GM19025 (cell line): ENCODE results near the gene PIH1D1.
"Not testable (repeated sequence)": the region's sequence is repeated elsewhere in the genome, so short reads cannot be mapped to it uniquely, and the experiment has no call there.

Experiments used
- ATAC-seq: cut with Tn5 transposase; IDR thresholded peaks from one replicate; pipeline ENCODE4 v1.9.1; 2021; ENCODE audit warnings: mild to moderate bottlenecking, low read depth, moderate library complexity; ENCODE audit not compliant: unreplicated experiment

Gene PIH1D1

GRCh38 chr19:49458567-49458903, 6.9 kb upstream of the PIH1D1 start:
- ATAC-seq = no peak

GRCh38 chr19:49456326-49456725, 4.7 kb upstream of the PIH1D1 start:
- no peak for ATAC-seq

DNA sequence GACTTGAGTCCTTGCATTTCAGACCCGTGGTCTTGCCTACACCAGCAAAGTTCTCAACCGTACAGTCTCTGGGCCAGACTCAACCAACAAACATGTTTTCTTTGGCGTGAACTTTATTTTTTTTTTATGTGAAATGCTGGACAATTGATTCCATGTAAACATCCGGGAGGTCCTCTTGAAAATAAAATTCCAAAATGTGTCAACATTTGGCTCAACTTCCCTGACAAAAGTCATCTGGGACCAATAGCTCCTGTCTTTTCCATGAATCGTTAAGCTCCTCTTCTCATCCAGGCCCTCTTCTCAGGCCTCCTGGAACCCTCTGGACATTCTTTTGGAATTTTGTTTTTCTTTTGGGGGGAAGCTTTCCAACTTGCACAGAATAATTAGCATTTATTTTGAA, 4.2 kb upstream of the PIH1D1 start:
- ATAC-seq = no peak

DNA sequence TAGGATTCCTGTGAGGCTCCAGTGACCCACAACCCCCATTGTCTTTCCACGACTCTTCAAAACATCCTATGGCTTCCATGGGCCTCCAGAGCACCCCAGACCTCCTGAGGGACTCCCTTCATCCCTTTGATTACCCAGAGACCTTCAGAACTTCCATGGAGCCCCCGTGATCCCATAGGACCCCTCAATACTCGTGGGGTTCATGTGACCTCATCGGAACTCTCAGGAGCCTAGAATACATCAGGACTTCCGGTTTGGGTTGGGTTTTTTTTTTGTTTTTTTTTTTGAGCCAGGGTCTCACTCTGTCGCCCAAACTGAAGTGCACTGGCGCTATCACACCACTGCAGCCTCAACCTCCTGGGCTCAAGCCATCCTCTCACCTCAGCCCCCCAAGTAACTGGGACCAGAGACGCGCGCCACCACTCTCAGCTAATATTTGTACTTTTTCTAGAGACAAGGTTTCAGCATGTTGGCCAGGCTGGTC, 2.2 kb upstream of the PIH1D1 start:
- ATAC-seq = no peak

DNA sequence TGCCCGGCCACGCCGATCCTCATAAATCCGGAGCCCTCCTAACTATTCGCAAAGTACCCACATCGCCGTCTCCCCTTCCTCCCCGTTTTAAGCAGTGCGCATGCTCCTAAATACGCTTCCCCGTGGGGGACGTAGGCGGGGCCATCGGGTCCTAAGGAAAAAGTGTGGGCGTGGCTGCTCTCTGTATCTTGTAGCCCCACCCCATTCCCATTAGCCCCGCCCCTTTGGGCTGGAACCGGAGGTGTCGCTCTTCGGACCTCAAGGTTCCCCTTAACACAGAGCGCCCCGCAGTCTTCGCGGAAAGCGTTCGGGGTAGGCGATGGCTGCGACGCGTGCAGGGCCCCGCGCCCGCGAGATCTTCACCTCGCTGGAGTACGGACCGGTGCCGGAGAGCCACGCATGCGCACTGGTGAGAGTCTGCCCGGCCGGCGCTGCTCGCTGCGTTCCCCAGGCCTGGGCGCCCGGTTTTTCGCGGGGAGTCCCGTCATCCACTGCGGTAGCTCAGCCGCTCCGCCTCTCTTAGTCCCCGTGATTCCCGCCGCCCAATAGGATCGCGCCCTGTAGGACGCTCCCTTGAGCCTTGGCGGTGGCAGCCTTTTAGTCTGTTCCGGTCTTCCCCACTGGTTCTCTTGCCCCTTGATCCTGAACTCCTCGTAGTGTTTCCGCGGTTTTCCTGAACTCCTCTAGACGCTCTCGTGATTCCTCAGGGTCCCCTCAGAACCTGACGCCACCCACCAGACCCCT, 1.6 kb upstream of the PIH1D1 start, which contains the start of gene ALDH16A1:
TSS of gene ALDH16A1 (plus strand) at position 213 of the 744 bp plus-strand sequence. CDS start at position 320, 107 bp downstream.
- ATAC-seq = peak; percentile 74

DNA sequence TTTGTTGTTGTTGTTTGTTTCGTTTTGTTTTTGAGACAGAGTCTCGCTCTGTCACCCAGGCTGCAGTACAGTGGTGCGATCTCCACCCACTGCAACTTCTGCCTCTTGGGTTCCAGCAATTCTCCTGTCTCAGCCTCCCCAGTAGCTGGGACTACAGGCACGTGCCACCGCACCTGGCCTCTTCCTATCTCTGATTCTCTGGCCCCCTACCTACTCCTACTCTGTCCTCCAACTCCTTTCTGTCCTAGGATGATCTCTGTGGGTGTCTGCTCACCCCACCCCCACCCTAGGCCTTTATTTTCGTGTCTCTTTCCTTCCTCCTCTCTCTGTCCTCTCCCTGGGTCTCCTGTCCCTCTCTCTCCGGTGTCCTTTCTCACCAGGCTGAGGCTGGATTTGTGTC, 1.2 kb downstream of the PIH1D1 start:
- no peak for ATAC-seq

DNA sequence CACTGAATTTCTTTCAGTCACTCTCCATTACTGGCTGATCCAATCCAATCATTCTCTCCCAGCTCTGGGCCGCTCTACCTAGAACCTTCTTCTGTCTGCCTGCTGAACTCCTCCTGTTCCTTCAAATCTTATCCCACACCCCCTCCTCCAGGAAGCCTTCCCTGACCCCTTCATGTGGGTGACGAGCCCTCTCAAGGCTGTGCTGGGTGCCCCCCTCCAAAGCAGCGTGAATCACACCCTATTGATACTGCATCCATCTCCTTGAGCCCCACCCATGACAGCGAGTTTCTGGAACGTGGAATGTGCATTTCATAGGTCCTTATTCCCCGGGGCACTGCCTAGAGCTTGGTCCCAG, 3.2 kb downstream of the PIH1D1 start:
- ATAC-seq = no peak

DNA sequence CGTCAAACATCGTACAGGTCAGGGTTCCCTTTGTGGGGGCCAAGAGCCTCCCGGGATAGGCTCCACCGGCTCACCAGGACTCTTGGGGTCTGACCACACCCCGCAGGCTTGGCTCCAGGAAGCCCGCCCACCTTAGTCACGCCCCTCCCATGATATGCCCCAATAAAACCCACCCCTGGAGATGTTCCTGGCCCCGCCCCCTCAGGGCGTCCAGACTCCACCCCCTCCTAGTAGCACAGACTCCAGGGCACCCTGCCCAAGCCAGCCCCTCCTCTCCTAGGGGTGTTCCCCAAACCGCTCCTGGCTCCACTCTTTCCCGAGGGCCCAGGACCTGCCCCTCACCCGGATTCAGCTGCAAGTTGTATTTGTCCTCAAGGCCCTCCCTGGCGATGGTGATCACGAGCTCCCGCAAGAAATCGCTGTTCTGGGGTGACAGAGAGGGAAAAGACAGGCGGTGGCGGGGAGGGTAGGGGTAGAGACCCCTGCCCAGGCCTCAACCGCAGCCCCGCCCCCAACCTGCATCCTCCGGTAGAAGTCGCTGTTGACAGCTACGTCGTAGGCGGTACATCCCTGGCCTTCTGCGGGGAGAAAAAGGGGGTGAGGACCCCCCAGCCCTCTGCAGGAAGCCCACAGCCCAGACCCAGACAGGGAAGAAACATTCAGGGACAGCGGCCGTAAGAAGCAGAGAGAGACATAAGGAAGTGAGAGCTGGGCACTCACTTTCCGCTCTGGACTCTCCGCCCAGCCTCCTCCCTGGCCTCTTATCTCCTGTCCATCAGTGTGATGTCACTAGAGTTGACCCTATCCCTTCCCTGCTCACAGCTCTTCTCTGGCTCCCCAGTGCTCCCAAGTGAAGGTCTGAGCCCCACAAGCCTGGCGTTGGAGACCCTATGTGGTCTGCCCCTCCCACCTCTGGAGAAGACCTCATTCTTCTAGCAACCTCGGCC, 3.9 kb downstream of the PIH1D1 start:
- ATAC-seq = no peak

DNA sequence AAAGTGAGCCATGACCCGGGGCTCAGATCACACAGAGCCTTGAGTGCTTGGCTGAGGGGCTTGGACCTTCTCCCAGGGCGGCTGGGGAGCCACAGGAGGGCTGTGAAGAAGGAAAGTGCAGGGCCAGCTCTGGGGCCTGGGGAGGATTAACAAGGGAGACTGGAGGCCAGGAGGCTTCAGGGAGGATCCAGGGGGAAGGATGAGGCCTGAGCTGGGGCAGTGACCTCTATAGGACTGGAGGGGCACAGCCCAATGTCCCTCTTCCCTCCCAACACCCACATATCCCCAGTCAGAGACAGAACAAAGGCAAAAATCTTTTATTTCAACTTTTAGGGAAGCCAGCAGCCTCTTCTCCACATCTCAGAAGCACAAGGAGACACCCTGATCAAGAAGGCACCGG, 5.6 kb downstream of the PIH1D1 start:
- no peak for ATAC-seq

- ATAC-seq = not testable (repeated sequence)
Measured at GRCh38 chr19:49444100-49444700, 7.4 kb downstream of the PIH1D1 start.

GRCh38 chr19:49443366-49444099, 8.1 kb downstream of the PIH1D1 start:
- peak; percentile 73 for ATAC-seq

- ATAC-seq = no peak
Measured at GRCh38 chr19:49442771-49443365, 8.7 kb downstream of the PIH1D1 start.

DNA sequence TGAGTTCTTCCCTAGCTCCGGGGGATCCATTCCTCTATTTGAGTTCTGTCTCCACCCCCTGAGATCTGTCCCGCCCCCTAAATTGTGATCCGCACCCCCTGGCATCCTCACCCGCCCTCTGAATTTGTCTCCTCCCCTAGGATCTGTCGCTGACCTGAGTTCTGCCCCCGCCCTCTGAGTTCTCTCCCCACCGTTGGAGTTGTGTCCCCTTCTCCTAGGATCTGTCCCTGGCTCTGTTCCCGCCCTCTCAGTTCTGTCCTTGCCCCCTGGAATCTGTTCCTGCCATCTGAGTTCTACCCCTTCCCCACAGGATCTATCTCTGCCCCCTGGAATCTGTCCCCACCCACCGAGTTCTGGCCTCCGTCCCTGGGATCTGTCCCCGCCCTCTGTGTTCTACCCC, 9.3 kb downstream of the PIH1D1 start:
- ATAC-seq = no peak

- no peak for ATAC-seq
Measured at GRCh38 chr19:49441960-49442350, 9.7 kb downstream of the PIH1D1 start.

DNA sequence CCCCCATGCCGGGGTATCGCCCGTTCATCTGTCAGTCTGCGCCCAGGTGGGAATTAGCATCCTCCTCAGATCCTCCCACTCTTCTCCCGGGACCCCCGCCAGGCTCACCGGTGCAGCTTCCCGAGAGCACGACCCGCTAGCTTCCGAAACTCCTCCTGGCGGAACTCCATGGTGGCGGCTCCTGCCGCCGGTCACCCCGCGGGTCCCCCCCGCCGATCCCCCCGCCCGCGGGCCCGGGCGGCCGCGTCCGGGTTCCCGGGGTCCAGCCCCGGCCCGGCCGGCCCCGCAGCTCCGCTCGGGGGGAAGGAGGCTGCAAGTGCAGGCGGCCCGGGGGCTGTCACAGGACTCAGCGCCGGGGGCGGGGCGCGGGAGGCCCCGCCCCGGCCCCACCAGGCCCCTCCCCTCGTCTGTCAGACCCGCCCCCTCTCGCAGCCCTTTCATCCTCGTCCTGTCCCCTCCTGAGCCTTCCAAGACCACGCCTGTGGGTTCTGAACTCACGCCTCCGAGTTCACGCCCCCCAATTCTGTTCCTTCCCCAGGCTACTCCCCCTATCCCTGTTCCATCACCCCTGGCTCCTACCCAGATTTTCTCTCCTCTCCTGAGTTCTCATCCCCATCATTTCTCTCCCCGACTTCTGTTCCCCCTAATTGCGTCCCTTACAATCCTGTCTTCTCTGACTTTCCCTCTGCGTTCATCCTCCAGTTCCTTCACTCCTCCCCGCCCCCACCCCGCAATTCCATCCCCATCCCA, 10.2 kb downstream of the PIH1D1 start, which contains the start of gene SLC17A7:
TSS of gene SLC17A7 (minus strand) at position 318 of the 750 bp plus-strand sequence. CDS start at position 170, 148 bp downstream.
- ATAC-seq = no peak

DNA sequence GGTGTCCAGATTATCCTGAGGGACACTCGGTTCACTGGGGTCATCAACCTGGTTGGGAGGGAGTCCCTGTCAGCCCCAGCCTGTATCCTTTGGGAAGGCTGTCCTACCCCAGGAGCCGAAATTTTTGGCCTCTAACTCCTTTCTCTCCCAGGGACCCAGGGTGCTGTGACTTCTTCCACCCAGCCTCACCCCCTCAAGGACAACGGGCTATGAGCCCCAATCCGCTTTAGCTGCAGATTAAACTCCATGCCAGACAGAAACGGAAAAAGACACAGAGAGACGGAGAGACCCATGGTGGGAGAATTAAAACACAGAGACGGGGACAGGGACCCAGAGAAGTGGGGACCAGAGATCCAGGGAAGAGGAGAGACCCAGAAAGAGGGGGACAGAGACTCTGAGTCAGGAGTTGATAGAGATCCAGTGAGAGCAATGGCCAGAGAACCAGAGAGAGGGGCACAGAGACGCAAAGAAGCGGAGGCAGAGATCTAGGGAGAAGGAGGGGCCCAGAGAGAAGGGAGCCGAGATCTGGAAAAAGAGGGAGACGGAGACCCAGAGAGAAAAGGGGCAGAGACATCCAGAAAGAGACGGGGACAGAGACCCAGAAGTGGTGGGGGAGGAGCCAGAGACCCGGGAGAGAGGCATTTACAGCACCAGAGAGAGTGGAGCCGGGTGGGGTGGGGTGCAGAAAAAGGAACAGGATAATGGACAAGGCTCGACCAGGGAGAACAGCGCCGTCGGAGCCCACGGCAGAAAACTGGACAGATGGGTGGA, 11.0 kb downstream of the PIH1D1 start:
- no peak for ATAC-seq

DNA sequence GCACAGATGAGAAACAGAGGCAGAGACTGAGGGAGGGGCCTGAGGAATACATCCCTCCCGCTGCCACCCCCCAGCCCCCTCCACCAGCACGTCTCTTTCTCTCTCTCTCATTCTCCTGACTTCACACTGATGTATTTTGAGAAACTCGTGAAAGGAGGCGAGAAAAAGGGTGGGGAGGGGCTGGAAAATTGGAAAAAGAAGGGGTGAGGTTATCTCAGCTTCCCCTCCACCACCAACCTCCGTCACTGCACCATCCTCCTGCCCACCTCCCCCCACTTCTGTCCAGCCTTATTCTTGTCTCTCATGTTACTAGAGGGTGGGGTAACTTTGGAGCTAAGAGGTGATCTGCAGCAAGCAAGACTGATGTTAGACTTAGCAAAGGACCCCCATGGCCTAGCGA, 11.8 kb downstream of the PIH1D1 start:
- no peak for ATAC-seq

- no peak for ATAC-seq
Measured at GRCh38 chr19:49438261-49438660, 13.4 kb downstream of the PIH1D1 start.

DNA sequence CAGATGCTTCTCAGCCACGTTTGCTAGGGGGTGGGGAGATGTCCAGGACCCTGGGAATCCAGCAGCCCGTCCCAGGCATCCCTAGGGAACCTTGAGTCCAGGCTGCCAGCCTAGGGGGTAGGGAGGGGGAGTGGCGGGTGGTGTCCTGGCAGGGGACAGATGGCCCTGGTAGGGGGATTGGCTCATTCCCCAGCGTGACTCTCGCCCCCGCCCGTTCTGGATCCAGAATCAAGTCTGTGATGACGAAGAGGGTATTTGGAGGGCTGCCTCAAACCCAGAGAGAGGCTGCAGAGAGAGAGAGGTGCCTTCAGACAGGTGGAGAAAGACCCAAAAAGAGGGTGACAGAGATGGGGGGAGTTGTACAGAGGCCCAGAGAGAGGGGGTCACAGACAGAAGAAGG, 14.4 kb downstream of the PIH1D1 start:
- ATAC-seq = no peak
